Skin of body (tissue), 3 donors: ENCODE results near the gene HIC1. TPM values are rescaled to one million over a fixed set of nuclear protein-coding genes. Genes with fewer than 3 reads are reported as not detected.

Experiments
- DNase-seq: peaks from one replicate; lab custom pipeline; 2025; lab: John Stamatoyannopoulos, UW
- small RNA-seq: library from RNA; depleted of rRNA; stranded (forward); fragments of <200 nt; gene quantifications from one replicate; pipeline ENCODE3, GENCODE V24; 2014; ENCODE audit warnings: low replicate concordance
- total RNA-seq: library from RNA; depleted of rRNA; stranded (reverse); fragments of >200 nt; gene quantifications from one replicate; pipeline ENCODE4 v1.2.3, GENCODE V29; 2014

The HIC1 gene
- total RNA-seq, 1 donor from 2014 or later = 13.5 TPM

DNA sequence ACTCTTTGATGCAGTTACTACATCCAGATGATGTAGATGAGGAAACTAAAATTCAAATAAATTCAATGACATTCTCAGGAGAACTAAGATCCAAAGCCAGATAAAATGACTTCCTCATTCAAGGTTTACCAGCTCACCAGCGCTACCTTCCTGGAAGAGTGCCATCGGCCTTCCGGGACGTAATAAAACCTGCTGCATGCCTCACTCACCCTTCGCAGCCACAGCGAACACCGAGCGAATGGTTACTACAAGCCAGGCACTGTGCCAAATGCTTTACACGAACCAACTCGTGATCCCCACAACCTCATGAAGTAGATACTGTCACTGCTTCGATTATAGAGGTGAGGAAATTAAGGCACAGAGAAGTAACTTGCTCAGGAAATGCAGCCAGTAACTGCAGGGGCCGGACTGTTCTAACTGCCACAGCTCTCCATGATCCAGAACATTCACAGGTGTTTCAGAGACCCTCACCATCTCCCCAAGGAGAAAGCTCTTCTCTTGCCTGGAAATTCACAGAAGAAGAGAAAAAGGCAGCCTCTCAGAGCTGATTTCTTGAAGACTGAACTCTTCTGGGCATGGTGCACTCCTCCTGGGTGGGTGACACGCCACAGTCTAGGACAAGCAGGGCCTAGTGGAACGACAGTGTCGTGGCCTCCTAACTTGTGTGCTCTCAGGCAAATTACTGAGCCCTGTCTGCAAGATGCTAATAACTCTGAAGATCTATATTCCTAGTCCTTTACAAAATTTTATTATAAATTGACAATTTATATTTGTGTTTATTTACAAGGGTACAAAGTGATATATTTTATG, 46.8 kb downstream of the HIC1 start:
- DNase-seq = no peak

DNA sequence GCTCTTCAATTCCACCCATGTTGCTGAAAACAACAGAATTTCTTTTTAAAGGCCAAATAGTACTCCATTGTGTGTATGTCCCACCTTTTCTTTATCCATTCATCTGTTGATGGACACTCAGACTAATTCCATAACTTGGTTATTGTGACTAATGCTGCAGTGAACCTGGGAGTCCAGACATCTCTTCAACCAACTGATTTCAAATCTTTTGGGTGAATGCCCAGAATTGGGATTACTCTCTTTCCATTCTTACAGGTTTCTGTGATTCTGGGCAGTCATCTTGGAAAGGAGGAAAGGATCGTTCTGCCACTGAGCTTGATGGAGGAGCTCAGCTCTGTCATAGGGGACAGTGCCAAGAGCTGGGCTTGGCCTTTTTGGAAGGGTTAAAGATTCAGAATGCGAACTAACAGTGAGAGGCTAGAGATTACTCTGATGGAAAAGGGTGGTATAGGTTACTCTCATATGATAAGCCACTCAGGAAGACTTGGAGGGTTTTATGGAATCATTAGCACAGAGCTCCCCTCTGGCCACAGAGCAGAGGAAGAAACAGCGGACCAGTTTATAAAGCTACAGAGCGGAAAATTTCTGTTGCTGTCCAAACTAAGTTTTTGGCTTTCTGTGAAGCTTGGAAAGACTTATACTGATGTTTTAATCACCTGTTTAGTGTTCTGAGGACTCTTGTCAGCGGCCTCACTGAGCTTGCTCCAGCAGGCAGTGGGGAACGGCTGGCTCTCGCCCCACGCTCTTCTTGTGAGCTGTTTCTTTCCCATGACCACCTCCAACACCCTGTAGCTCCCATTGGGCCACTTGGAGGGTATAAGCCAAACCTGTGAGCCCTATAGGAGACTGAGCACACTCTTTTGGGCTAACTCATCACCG, 48.3 kb downstream of the HIC1 start:
- DNase-seq = no peak

DNA sequence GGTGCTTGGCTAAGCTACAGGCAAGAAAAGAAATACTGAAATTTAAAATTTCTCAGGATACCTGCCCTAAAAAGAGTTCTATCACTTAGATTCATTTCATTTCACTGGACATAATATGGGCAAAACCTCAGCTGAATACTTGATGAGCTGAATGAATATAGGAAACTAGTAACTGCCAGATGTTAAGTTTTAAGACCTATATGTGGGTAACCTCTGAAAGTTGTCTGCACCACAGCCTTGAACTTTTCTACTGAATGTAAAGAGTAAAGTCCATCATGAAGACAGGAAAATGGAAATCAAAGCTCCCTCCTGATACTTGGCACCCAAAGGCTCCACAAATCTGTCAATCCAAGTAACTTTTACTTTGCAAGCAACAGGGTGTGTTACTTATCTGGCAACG, 50.8 kb downstream of the HIC1 start:
- DNase-seq = no peak

DNA sequence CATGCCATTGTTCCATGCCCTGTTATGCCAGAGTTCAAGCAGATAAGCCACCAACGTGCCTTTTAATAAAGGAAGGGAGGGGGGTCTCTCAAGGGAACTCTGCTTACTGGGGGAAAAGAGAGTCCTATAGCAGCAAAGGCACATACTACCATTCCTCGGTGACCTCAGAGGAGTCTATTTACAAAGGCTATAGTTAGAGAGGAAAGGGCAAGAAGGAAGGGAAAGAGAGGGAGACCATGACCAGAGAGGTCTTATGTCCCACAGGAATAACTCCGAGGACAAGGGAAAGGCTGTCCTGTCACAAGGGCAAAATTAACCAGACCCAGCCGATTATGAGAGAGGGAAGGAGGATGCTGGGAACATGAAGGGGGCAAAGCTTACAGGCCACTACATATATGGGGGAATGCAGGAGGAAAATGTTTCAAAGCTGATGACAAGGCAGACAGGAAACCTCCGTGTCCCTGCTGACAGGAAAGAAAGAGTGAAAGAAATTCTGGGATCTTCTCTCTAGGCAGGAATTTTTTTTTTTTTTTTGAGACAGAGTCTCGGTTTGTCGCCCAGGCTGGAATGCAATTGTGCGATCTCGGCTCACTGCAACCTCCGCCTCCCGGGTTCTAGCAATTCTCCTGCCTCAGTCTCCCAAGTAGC, 51.5 kb downstream of the HIC1 start:
- peak; percentile 24 for DNase-seq

DNA sequence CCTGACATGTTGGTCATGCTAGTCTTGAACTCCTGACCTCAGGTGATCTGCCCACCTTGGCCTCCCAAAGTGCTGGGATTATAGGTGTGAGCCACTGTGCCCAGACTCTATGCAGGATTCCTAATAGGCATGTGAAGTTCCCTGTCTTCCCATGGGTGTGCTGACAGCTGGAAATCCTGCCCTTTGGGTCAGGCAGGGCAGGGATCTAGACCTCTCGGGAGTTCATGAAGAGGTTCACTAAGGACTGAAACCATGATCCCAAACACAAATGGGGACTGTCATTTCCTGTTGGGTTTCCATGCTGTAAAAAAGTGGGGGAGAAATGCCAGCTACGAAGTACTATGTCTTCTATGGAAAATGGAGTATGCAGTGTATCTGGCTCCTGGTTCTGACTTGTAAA, 52.1 kb downstream of the HIC1 start:
- DNase-seq = no peak

DNA sequence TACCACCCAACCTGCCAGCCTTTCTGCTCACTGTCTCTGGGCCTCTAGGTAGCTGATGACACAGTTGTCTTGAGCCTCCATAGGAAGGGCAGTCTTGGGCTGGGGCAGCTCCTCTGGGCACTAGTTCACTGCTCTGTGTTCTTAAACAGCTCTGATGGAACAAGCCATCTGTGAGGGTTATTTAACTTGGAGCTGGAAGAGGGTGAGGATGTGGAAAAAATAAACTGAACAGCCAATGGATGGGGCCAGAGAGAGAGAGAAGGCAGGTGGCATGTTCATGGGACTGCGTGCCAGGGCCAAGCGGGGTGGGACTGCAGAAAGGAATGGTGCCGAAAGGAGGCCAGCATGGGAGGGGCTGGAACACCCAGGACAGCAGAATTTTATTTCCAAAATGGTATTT, 52.6 kb downstream of the HIC1 start:
- no peak for DNase-seq

DNA sequence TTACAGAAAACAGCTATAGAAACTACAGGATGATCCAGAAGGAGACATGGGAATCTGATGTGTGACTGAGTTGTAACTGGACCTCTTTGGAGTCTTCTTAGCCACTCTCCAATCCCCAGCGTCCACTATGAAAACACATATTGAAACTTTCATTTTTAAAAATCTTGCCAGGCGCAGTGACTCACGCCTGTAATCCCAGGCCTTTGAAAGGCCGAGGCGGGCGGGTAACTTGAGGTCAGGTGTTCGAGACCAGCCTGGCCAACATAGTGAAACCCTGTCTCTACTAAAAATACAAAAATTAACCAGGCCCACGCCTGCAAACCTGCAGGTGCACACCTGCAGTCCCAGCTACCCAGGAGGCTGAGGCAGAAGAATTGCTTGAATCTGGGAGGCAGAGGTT, 53.3 kb downstream of the HIC1 start:
- DNase-seq = no peak

DNA sequence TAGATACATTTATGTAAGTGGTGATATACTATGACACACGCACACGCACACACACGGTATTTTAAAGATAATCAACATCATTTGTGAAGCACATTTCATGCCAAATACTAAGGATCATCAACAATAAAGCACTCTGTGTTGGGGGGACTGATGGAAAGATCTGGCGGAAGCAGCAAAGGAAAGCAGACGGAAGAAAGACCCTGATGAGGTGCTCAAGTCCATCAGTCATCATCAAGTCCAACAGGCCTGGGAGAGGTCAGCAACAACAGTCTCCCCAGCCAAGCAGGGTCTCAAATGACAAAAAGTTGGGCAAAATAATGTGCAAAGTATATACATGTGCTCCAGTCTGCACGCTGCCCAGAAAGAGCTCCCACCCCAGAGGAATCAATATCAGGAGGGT, 55.5 kb downstream of the HIC1 start:
- DNase-seq = no peak

DNA sequence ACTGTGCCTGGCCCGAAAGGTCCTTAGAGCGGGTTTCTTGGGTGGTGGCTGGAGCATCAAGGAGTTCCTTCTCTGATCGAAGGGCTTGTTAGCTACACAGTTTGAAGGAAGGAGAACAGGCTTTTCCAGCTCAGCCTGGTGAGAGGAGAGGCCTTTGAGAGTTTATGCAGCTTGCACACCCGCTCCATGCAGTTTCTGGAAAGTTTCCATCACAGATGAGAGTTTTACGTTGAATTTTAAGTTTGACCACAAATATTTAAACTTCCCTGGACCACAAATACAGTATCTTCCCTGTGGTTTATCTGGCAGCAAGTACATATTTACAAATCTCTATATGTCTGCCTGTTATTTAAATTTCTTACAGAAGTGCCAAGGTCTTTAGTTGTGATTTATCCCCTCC, 56.8 kb downstream of the HIC1 start:
- DNase-seq = no peak

Small RNA genes lying within 50 kb of the gene (small RNA-seq; reads per million reads assigned to genes)
- not detected for gene AC090617.6
- not detected for gene AC090617.9
- gene MIR132 = 3.6 reads per million, percentile 89 among the genes with 10 or more reads in this experiment
- gene MIR212 = 1.2 reads per million, percentile 81 among the genes with 10 or more reads in this experiment
- gene OVCA2 = not detected

Other genes starting within 250 kb of the HIC1 start
- gene SMYD4, start 225.2 kb upstream of the HIC1 start, total RNA-seq = 11.9 TPM
- 37.4 TPM for gene RPA1, start 225.1 kb upstream of the HIC1 start, total RNA-seq
- gene RTN4RL1, start 29.8 kb upstream of the HIC1 start, total RNA-seq = 3.0 TPM
- 24.0 TPM for gene DPH1, start 24.9 kb upstream of the HIC1 start, total RNA-seq
- 12.6 TPM for gene OVCA2, start 13.1 kb upstream of the HIC1 start, total RNA-seq
- gene SMG6, start 248.7 kb downstream of the HIC1 start, total RNA-seq = 21.1 TPM
- gene SRR, start 248.8 kb downstream of the HIC1 start, total RNA-seq = 12.1 TPM